HG02852 (cell line): ENCODE measurements around the gene SELENOV.

ENCODE experiments used
- ATAC-seq: cut with Tn5 transposase; IDR thresholded peaks from one replicate; pipeline ENCODE4 v1.9.1; 2021; ENCODE audit warnings: mild to moderate bottlenecking, moderate library complexity; ENCODE audit not compliant: unreplicated experiment

SELENOV gene

GRCh38 chr19:39518975-39519374 lies 4.0 kb downstream of the SELENOV start:
- ATAC-seq = no peak

GRCh38 chr19:39520541-39521484 lies 5.9 kb downstream of the SELENOV start:
- ATAC-seq = no peak

GRCh38 chr19:39524495-39524894 lies 9.6 kb downstream of the SELENOV start:
- ATAC-seq = no peak

- no peak for ATAC-seq
Measured at GRCh38 chr19:39525205-39525604, 10.3 kb downstream of the SELENOV start.

GRCh38 chr19:39531834-39532232 lies 16.9 kb downstream of the SELENOV start:
- ATAC-seq = no peak

- peak; percentile 89 for ATAC-seq
Measured at GRCh38 chr19:39532233-39533002, 17.5 kb downstream of the SELENOV start, which contains the start of gene EID2B. TSS of gene EID2B (minus strand) at chr19:39532852. CDS start at chr19:39532802, 50 bp downstream.

GRCh38 chr19:39533003-39533512 lies 18.1 kb downstream of the SELENOV start:
- no peak for ATAC-seq

GRCh38 chr19:39533791-39534190 lies 18.9 kb downstream of the SELENOV start:
- no peak for ATAC-seq

- ATAC-seq = no peak
Measured at GRCh38 chr19:39539165-39539517, 24.2 kb downstream of the SELENOV start.

GRCh38 chr19:39539518-39540332 lies 24.8 kb downstream of the SELENOV start, which contains the start of gene EID2:
TSS of gene EID2 (minus strand) at chr19:39540161. CDS start at chr19:39540079, 82 bp downstream.
- peak; percentile 86 for ATAC-seq

GRCh38 chr19:39540333-39540673 lies 25.4 kb downstream of the SELENOV start:
- ATAC-seq = no peak

GRCh38 chr19:39542206-39542605 lies 27.3 kb downstream of the SELENOV start:
- no peak for ATAC-seq

- no peak for ATAC-seq
Measured at GRCh38 chr19:39543477-39543857, 28.5 kb downstream of the SELENOV start.

- ATAC-seq = no peak
Measured at GRCh38 chr19:39544226-39544903, 29.4 kb downstream of the SELENOV start.

GRCh38 chr19:39544911-39545310 lies 30.0 kb downstream of the SELENOV start:
- ATAC-seq = no peak

GRCh38 chr19:39546599-39546998 lies 31.7 kb downstream of the SELENOV start:
- no peak for ATAC-seq

GRCh38 chr19:39550197-39550596 lies 35.3 kb downstream of the SELENOV start:
- no peak for ATAC-seq

GRCh38 chr19:39553082-39553652 lies 38.2 kb downstream of the SELENOV start:
- no peak for ATAC-seq

GRCh38 chr19:39554701-39555311 lies 39.9 kb downstream of the SELENOV start:
- ATAC-seq = no peak
